B cell (primary cell): ENCODE results near the gene NUDT16L1. TPM values are rescaled to one million over a fixed set of nuclear protein-coding genes. Genes with fewer than 3 reads are reported as not detected.
A peak's percentile ranks its signal among the peaks of the same experiment; 100 is the strongest.
"Not testable (repeated sequence)": the region's sequence is repeated elsewhere in the genome, so short reads cannot be mapped to it uniquely, and the experiment has no call there.

Experiments used
- ATAC-seq: fragments of 200-7000 bp; cut with Tn5 transposase; one replicate; pipeline ENCODE4 v1.10.0; 2021; ENCODE audit warnings: low read depth, mild to moderate bottlenecking, moderate number of reproducible peaks, moderate library complexity
- CTCF ChIA-PET: fragments of 350-600 bp; sonication (Branson Sonifier 250); formaldehyde crosslinking; loops from one replicate; lab custom pipeline; 2021; ENCODE audit warnings: antibody characterized with exemption, inconsistent platforms; lab: Charles Lee
- POLR2A ChIA-PET: fragments of 350-600 bp; sonication (Branson Sonifier 250); formaldehyde crosslinking; loops from one replicate; lab custom pipeline; 2021; ENCODE audit warnings: antibody characterized with exemption; lab: Charles Lee
- DNase-seq: peaks from one replicate; pipeline ENCODE4 v3.0.0; 2013
- H2AFZ ChIP-seq: 2 replicates; pipeline ENCODE4 v1.6.1; 2012; ENCODE audit warnings: mild to moderate bottlenecking, low read depth, low read length; ENCODE audit not compliant: insufficient read depth, poor library complexity, severe bottlenecking
- H3K27ac ChIP-seq, 2 donors: 1 replicate in 1 of 2; 2 replicates in 1 of 2; pipeline ENCODE4 v1.5.1; 2012 to 2013; ENCODE audit warnings: low read length in 2 of 2, mild to moderate bottlenecking in 2 of 2, moderate library complexity in 1 of 2
- H3K27me3 ChIP-seq, 4 experiments: fragments of 200-600 bp in 1 of 4; sonication (generic) in 1 of 4; replicated peaks in 1 of 4; 1 replicate in 2 of 4; 2 replicates in 2 of 4; pipeline versions ENCODE4 v1.6.1 to v1.7.0; 2013 to 2016; ENCODE audit warnings: low read length in 3 of 4, mild to moderate bottlenecking in 2 of 4, mixed read lengths in 1 of 4, moderate library complexity in 1 of 4; ENCODE audit not compliant: insufficient read depth in 4 of 4, control insufficient read depth in 3 of 4; ENCODE audit errors: control extremely low read depth in 1 of 4
- H3K36me3 ChIP-seq, 2 experiments: replicated peaks in 1 of 2; 1 replicate in 1 of 2; 2 replicates in 1 of 2; pipeline versions ENCODE4 v1.6.1 to v1.7.1; 2013; ENCODE audit warnings: low read length in 1 of 2; ENCODE audit not compliant: insufficient read depth in 2 of 2, control insufficient read depth in 1 of 2; ENCODE audit errors: control extremely low read depth in 1 of 2, extremely low read depth in 1 of 2
- H3K4me1 ChIP-seq, 2 donors: fragments of 200-600 bp in 1 of 2; sonication (generic) in 1 of 2; 1 replicate in 1 of 2; 2 replicates in 1 of 2; pipeline versions ENCODE4 v1.5.1 to v1.6.1; 2013 to 2017; ENCODE audit warnings: low read length in 2 of 2; ENCODE audit not compliant: control insufficient read depth in 2 of 2, insufficient read depth in 2 of 2
- H3K4me2 ChIP-seq: replicated peaks from 2 replicates; pipeline ENCODE3; 2012; ENCODE audit warnings: mild to moderate bottlenecking, low read depth, low read length; ENCODE audit not compliant: poor library complexity, severe bottlenecking
- H3K4me3 ChIP-seq, 5 experiments: fragments of 200-600 bp in 1 of 5; sonication (generic) in 1 of 5; 1 replicate in 3 of 5; 2 replicates in 2 of 5; pipeline versions ENCODE4 v1.5.1 to v1.7.0; 2011 to 2016; ENCODE audit warnings: low read length in 4 of 5, mild to moderate bottlenecking in 4 of 5, low read depth in 2 of 5, control low read depth in 1 of 5, moderate library complexity in 1 of 5; ENCODE audit not compliant: insufficient read depth in 1 of 5; ENCODE audit errors: control extremely low read depth in 1 of 5, extremely low read depth in 1 of 5
- H3K79me2 ChIP-seq: fragments of 200-600 bp; sonication (generic); one replicate; pipeline ENCODE4 v1.6.0; 2016; ENCODE audit warnings: low read length; ENCODE audit not compliant: control insufficient read depth, insufficient read depth
- H3K9ac ChIP-seq: fragments of 200-600 bp; sonication (generic); 2 replicates; pipeline ENCODE4 v1.6.1; 2017; ENCODE audit warnings: mild to moderate bottlenecking, low read length, moderate library complexity
- H3K9me3 ChIP-seq, 3 donors: one replicate each; pipeline versions ENCODE4 v1.6.1 to v1.7.1; 2013; ENCODE audit warnings: low read length in 2 of 3; ENCODE audit not compliant: control insufficient read depth in 2 of 3, insufficient read depth in 1 of 3; ENCODE audit errors: control extremely low read depth in 1 of 3
- H4K20me1 ChIP-seq: 2 replicates; pipeline ENCODE4 v1.6.0; 2012; ENCODE audit warnings: mild to moderate bottlenecking, low read length; ENCODE audit not compliant: insufficient read depth, control insufficient read depth, poor library complexity, severe bottlenecking
- H3K27ac Mint-ChIP-seq: one replicate; pipeline ENCODE4 v1.8.0; 2021; ENCODE audit warnings: mixed read lengths
- H3K27me3 Mint-ChIP-seq: one replicate; pipeline ENCODE4 v1.8.0; 2021; ENCODE audit warnings: mixed read lengths
- H3K4me1 Mint-ChIP-seq: one replicate; pipeline ENCODE4 v1.8.0; 2021; ENCODE audit warnings: mixed read lengths
- H3K4me3 Mint-ChIP-seq: one replicate; pipeline ENCODE4 v1.8.0; 2021; ENCODE audit warnings: mixed read lengths
- H3K9me3 Mint-ChIP-seq: one replicate; pipeline ENCODE4 v1.8.0; 2022; ENCODE audit warnings: mixed read lengths; ENCODE audit not compliant: insufficient read depth
- CTCF ChIP-seq: fragments of 200-600 bp; IDR thresholded peaks from one replicate; pipeline ENCODE4 v1.8.0; 2022; ENCODE audit warnings: antibody characterized with exemption, mild to moderate bottlenecking
- EZH2 ChIP-seq: IDR thresholded peaks from 2 replicates; pipeline ENCODE4 v1.6.1; 2012; ENCODE audit warnings: borderline replicate concordance, low read depth, mild to moderate bottlenecking, moderate library complexity, low read length; ENCODE audit not compliant: insufficient read depth, poor library complexity, severe bottlenecking
- WGBS: methylation state at CpG from one replicate; pipeline ENCODE4 v1.1.5; 2013; ENCODE audit warnings: missing lambda C conversion rate; ENCODE audit not compliant: insufficient coverage; 5-methylcytosine and 5-hydroxymethylcytosine counted together
- intact Hi-C: fragments of 100-400 bp; cut with micrococcal nuclease; formaldehyde crosslinking; loops from one replicate; pipeline ENCODE4 v1.10.0; 2022
- polyA plus RNA-seq: library from polyadenylated mRNA; depleted of rRNA; stranded (reverse); fragments of >200 nt; gene quantifications from 2 replicates; pipeline ENCODE4 v1.2.3, GENCODE V29; 2012
- total RNA-seq, 2 donors: library from RNA; stranded (reverse); fragments of 120-200 nt in 1 of 2; gene quantifications; 1 replicate in 1 of 2; 2 replicates in 1 of 2; pipeline versions ENCODE4 v1.2.3 to v1.2.4, GENCODE V29; 2013 to 2022

NUDT16L1 gene
- total and polyA plus RNA-seq, 2 donors (not counting 1 experiment from before 2014, with no cell fraction given): 38.5 to 59.2 TPM

GRCh38 chr16:4650443-4651074, 42.8 kb upstream of the NUDT16L1 start:
- not testable (repeated sequence) for H3K27ac Mint-ChIP-seq, H3K4me3 ChIP-seq, H3K9ac ChIP-seq, H2AFZ ChIP-seq, H3K27me3 ChIP-seq, H3K9me3 Mint-ChIP-seq, H3K27me3 Mint-ChIP-seq, H3K4me3 Mint-ChIP-seq, H3K27ac ChIP-seq, H3K9me3 ChIP-seq, H3K4me2 ChIP-seq
- peak; percentile 88 for TF ChIP-seq CTCF
- Histone ChIP-seq H3K79me2 (peaks cover 53% of the 10 kb centered on the region), H3K4me1 (peaks cover 0 to 20% of the 10 kb centered on the region in 2 donors), H4K20me1 (peaks cover 78% of the 10 kb centered on the region), H3K36me3 (peaks cover 0 to 40% of the 10 kb centered on the region in 2 experiments)
- ChIA-PET CTCF (interaction anchor here (1.0 to 1.6 kb wide), 5 partner anchors 34 to 175 kb away, joined by 3 to 6 read pairs (median 4); partner anchors contain the start of gene HMOX2), POLR2A (interaction anchor here (0.7 kb wide), 1 partner anchor 11 kb away, joined by 3 read pairs; no protein-coding TSS in a partner anchor)
- peaks cover 23% of the 10 kb centered on the region for H3K4me1 Mint-ChIP-seq
- 92% methylated on average over 14 of the region's 15 CpGs for WGBS
- intact Hi-C loops: loop anchor here (2.0 kb wide), 1 partner anchor 26 kb away; the partner anchor contains the start of gene MGRN1
- ATAC-seq (peak; percentile 46), DNase-seq (peak; percentile 80)

- H3K4me2 ChIP-seq: no peak overlapping the region
- peaks cover 40% of the 10 kb centered on the region for H3K79me2 ChIP-seq
- peaks cover 74% of the 10 kb centered on the region for H4K20me1 ChIP-seq
- intact Hi-C loops: loop anchor here (2.0 kb wide), 1 partner anchor 27 kb away; the partner anchor contains the start of gene MGRN1
- WGBS: 15% methylated on average over 13 of the region's 13 CpGs
- H3K27ac Mint-ChIP-seq: peak overlapping the region; percentile 34
- POLR2A ChIA-PET: no interaction called here
- ATAC-seq: peak; percentile 77
- no peaks in the 10 kb centered on the region for H3K27me3 Mint-ChIP-seq
- peaks cover 0 to 4% (median 0%) of the 10 kb centered on the region in 3 donors for H3K9me3 ChIP-seq
- peaks cover 23% of the 10 kb centered on the region for H3K4me1 Mint-ChIP-seq
- no peak overlapping the region for H2AFZ ChIP-seq
- peak; percentile 63 for DNase-seq
- no peak overlapping the region for H3K4me3 Mint-ChIP-seq
- H3K4me3 ChIP-seq: no peak overlapping the region
- CTCF ChIA-PET: no interaction called here
- H3K4me1 ChIP-seq: peaks cover 0 to 20% of the 10 kb centered on the region in 2 donors
- H3K36me3 ChIP-seq: peaks cover 0 to 41% of the 10 kb centered on the region in 2 experiments
- TF ChIP-seq CTCF (no peak), EZH2 (no peak)
- no peak overlapping the region for H3K27ac ChIP-seq
- no peaks in the 10 kb centered on the region for H3K9me3 Mint-ChIP-seq
- no peak overlapping the region for H3K9ac ChIP-seq
- no peaks in the 10 kb centered on the region for H3K27me3 ChIP-seq
These were observed 41.5 kb upstream of the NUDT16L1 start for GRCh38 chr16:4651827-4652226.
